K562 treated with DMSO at 1 percent for 48 hours (cell line): ENCODE results near the gene OR1L4. TPM values are rescaled to one million over a fixed set of nuclear protein-coding genes. Genes with fewer than 3 reads are reported as not detected.

Experiments
- total RNA-seq: library from RNA; unstranded; fragments of 300-600 nt; gene quantifications from 2 replicates; pipeline ENCODE4 v1.2.3, GENCODE V29; 2022; ENCODE audit warnings: low replicate concordance; ENCODE audit errors: extremely low read depth

OR1L4 gene
- total RNA-seq, result not detected in 2 replicates

GRCh38 chr9:122723690-122724089 is at the start of gene OR1L4:
Gene OR1L4 (plus strand): TSS chr9:122723990. CDS start chr9:122723990, 0 bp downstream.

GRCh38 chr9:122742003-122742402 is 18.2 kb downstream of the OR1L4 start, which contains the start of gene OR1L6:
Gene OR1L6 (plus strand): TSS chr9:122742303. CDS start chr9:122749848, 7,545 bp downstream.

Other genes with a start within 250 kb of the OR1L4 start
- gene OR1J1, start 246.1 kb upstream of the OR1L4 start, total RNA-seq, result not detected in 2 replicates
- gene OR1J2, start 213.2 kb upstream of the OR1L4 start, total RNA-seq, result not detected in 2 replicates
- not detected in 2 replicates for gene OR1J4, start 204.8 kb upstream of the OR1L4 start, total RNA-seq
- gene OR1N1, start 196.7 kb upstream of the OR1L4 start, total RNA-seq, result not detected in 2 replicates
- not detected in 2 replicates for gene OR1N2, start 170.9 kb upstream of the OR1L4 start, total RNA-seq
- gene OR1L8, start 140.6 kb upstream of the OR1L4 start, total RNA-seq, result not detected in 2 replicates
- not detected in 2 replicates for gene OR1Q1, start 109.3 kb upstream of the OR1L4 start, total RNA-seq
- not detected in 2 replicates for gene OR1B1, start 66.4 kb upstream of the OR1L4 start, total RNA-seq
- gene OR1L1, start 62.3 kb upstream of the OR1L4 start, total RNA-seq, result not detected in 2 replicates
- gene OR1L3, start 48.9 kb upstream of the OR1L4 start, total RNA-seq, result not detected in 2 replicates
- not detected in 2 replicates for gene OR1L6, start 18.3 kb downstream of the OR1L4 start, total RNA-seq
- not detected in 2 replicates for gene OR5C1, start 64.9 kb downstream of the OR1L4 start, total RNA-seq
- not detected in 2 replicates for gene OR1K1, start 76.1 kb downstream of the OR1L4 start, total RNA-seq
- not detected in 2 replicates for gene PDCL, start 104.6 kb downstream of the OR1L4 start, total RNA-seq
- gene RC3H2, start 181.4 kb downstream of the OR1L4 start, total RNA-seq, result not detected in 2 replicates
- gene ZBTB6, start 189.3 kb downstream of the OR1L4 start, total RNA-seq, result not detected in 2 replicates
- not detected in 2 replicates for gene ZBTB26, start 207.5 kb downstream of the OR1L4 start, total RNA-seq
- not detected in 2 replicates for gene RABGAP1, start 217.0 kb downstream of the OR1L4 start, total RNA-seq